NT2/D1 (cell line): ENCODE measurements around the gene SIN3B.
"Not testable (repeated sequence)": the region's sequence is repeated elsewhere in the genome, so short reads cannot be mapped to it uniquely, and the experiment has no call there.

Experiments used
- DNase-seq: peaks from one replicate; pipeline ENCODE4 v3.0.0-alpha.2; 2011; ENCODE audit warnings: low read depth, low spot score
- H3K27me3 ChIP-seq: 2 replicates; pipeline ENCODE4 v1.6.0; 2011; ENCODE audit warnings: mild to moderate bottlenecking; ENCODE audit not compliant: insufficient read length, insufficient read depth
- H3K36me3 ChIP-seq: 2 replicates; pipeline ENCODE4 v1.6.1; 2011; ENCODE audit warnings: mild to moderate bottlenecking, low read length, mixed read lengths; ENCODE audit not compliant: insufficient read depth, insufficient read length
- H3K4me1 ChIP-seq: 2 replicates; pipeline ENCODE4 v1.5.1; 2011; ENCODE audit not compliant: insufficient read depth, insufficient read length
- H3K4me3 ChIP-seq: 2 replicates; pipeline ENCODE4 v1.5.1; 2011; ENCODE audit warnings: low read depth; ENCODE audit not compliant: insufficient read length
- H3K9ac ChIP-seq: 2 replicates; pipeline ENCODE4 v1.6.0; 2011; ENCODE audit warnings: low read depth; ENCODE audit not compliant: insufficient read length
- H3K9me3 ChIP-seq: 2 replicates; pipeline ENCODE4 v1.5.1; 2011; ENCODE audit warnings: mild to moderate bottlenecking, low read length; ENCODE audit not compliant: insufficient read depth
- SUZ12 ChIP-seq: IDR thresholded peaks from 2 replicates; pipeline ENCODE4 v1.6.1; 2011; ENCODE audit not compliant: insufficient read length, insufficient read depth; ENCODE audit errors: extremely low read depth
- YY1 ChIP-seq: IDR thresholded peaks from 2 replicates; pipeline ENCODE4 v1.6.1; 2011; ENCODE audit not compliant: insufficient read length, insufficient read depth
- ZNF274 ChIP-seq: IDR thresholded peaks from 2 replicates; pipeline ENCODE4 v1.6.1; 2011; ENCODE audit warnings: mild to moderate bottlenecking, low read depth, low read length

Gene SIN3B

GRCh38 chr19:16869331-16869972 lies 40.3 kb downstream of the SIN3B start:
- Histone ChIP-seq H3K9ac (no peak overlapping the region), H3K36me3 (peaks cover 93% of the 10 kb centered on the region)

GRCh38 chr19:16871871-16872270 lies 42.7 kb downstream of the SIN3B start:
- DNase-seq: no peak
- H3K36me3 ChIP-seq: peaks cover 88% of the 10 kb centered on the region
- TF ChIP-seq SUZ12: no peak
- TF ChIP-seq YY1: no peak

More at GRCh38 chr19:16869331-16869972, 40.3 kb downstream of the SIN3B start:
- Histone ChIP-seq H3K4me1 (no peaks in the 10 kb centered on the region), H3K9me3 (no peaks in the 10 kb centered on the region), H3K27me3 (no peaks in the 10 kb centered on the region), H3K4me3 (no peak overlapping the region)
- DNase-seq: no peak
- TF ChIP-seq SUZ12 (no peak), YY1 (no peak), ZNF274 (no peak)

GRCh38 chr19:16872728-16873127 lies 43.5 kb downstream of the SIN3B start:
- TF ChIP-seq SUZ12 (no peak), YY1 (no peak)
- Histone ChIP-seq H3K4me3 (no peak overlapping the region), H3K9me3 (no peaks in the 10 kb centered on the region), H3K4me1 (peaks cover 4% of the 10 kb centered on the region), H3K27me3 (no peaks in the 10 kb centered on the region), H3K9ac (no peak overlapping the region), H3K36me3 (peaks cover 88% of the 10 kb centered on the region)
- DNase-seq: no peak

More at GRCh38 chr19:16871871-16872270, 42.7 kb downstream of the SIN3B start:
- Histone ChIP-seq H3K9ac (no peak overlapping the region), H3K27me3 (no peaks in the 10 kb centered on the region), H3K4me3 (no peak overlapping the region), H3K9me3 (no peaks in the 10 kb centered on the region), H3K4me1 (peaks cover 4% of the 10 kb centered on the region)

GRCh38 chr19:16873594-16873993 lies 44.4 kb downstream of the SIN3B start:
- DNase-seq: no peak
- H3K36me3 ChIP-seq: peaks cover 88% of the 10 kb centered on the region
- no peaks in the 10 kb centered on the region for H3K9me3 ChIP-seq
- no peaks in the 10 kb centered on the region for H3K27me3 ChIP-seq
- no peak for TF ChIP-seq SUZ12
- H3K9ac ChIP-seq: no peak overlapping the region
- H3K4me1 ChIP-seq: peaks cover 4% of the 10 kb centered on the region
- H3K4me3 ChIP-seq: no peak overlapping the region

- no peak overlapping the region for H3K9ac ChIP-seq
- no peaks in the 10 kb centered on the region for H3K27me3 ChIP-seq
- H3K9me3 ChIP-seq: no peaks in the 10 kb centered on the region
- H3K4me3 ChIP-seq: no peak overlapping the region
- H3K4me1 ChIP-seq: peaks cover 4% of the 10 kb centered on the region
- TF ChIP-seq ZNF274: no peak
- TF ChIP-seq YY1: no peak
- no peak for TF ChIP-seq SUZ12
- peaks cover 87% of the 10 kb centered on the region for H3K36me3 ChIP-seq
- no peak for DNase-seq
Measured at GRCh38 chr19:16874250-16874977, 45.2 kb downstream of the SIN3B start.

- not testable (repeated sequence) for H3K9me3 ChIP-seq, H3K4me3 ChIP-seq, DNase-seq, H3K9ac ChIP-seq, H3K27me3 ChIP-seq, H3K4me1 ChIP-seq
- peaks cover 86% of the 10 kb centered on the region for H3K36me3 ChIP-seq
Measured at GRCh38 chr19:16874978-16875299, 45.7 kb downstream of the SIN3B start.

GRCh38 chr19:16875584-16876555 lies 46.7 kb downstream of the SIN3B start:
- no peak overlapping the region for H3K4me3 ChIP-seq
- DNase-seq: no peak

More at GRCh38 chr19:16875584-16876555, 46.7 kb downstream of the SIN3B start:
- Histone ChIP-seq H3K9me3 (peaks cover 3% of the 10 kb centered on the region; the same call in 1 of the 2 replicates), H3K9ac (no peak overlapping the region), H3K27me3 (no peaks in the 10 kb centered on the region), H3K4me1 (peaks cover 4% of the 10 kb centered on the region), H3K36me3 (peaks cover 89% of the 10 kb centered on the region)
- TF ChIP-seq YY1 (no peak), SUZ12 (no peak), ZNF274 (no peak)
